HEK293T (cell line): Measurements from ENCODE around the gene CSRP1.

Experiments used
- ARNT ChIP-seq: fragments of 450-650 bp; IDR thresholded peaks from 2 replicates; pipeline ENCODE4 v1.6.1; 2017; ENCODE audit warnings: mild to moderate bottlenecking
- CTBP1 ChIP-seq: fragments of 450-650 bp; IDR thresholded peaks from 2 replicates; pipeline ENCODE4 v1.6.1; 2016; ENCODE audit warnings: borderline replicate concordance
- FOXK2 ChIP-seq: fragments of 450-650 bp; IDR thresholded peaks from 2 replicates; pipeline ENCODE4 v1.6.1; 2016; ENCODE audit warnings: mild to moderate bottlenecking
- NFRKB ChIP-seq: fragments of 450-650 bp; IDR thresholded peaks from 2 replicates; pipeline ENCODE4 v1.6.1; 2016; ENCODE audit warnings: mild to moderate bottlenecking, moderate library complexity

- TF ChIP-seq CTBP1 (no peak), ARNT (no peak), NFRKB (no peak), FOXK2 (no peak)
These were observed 35.2 kb downstream of the CSRP1 start for GRCh38 chr1:201471772-201472171.
